Neuron (in vitro differentiated cells): ENCODE measurements around the gene DENND1A.

Source experiments
- H2AFZ ChIP-seq: one replicate; pipeline ENCODE4 v1.6.1; 2013; ENCODE audit warnings: low read depth, mild to moderate bottlenecking, inconsistent platforms, low read length, moderate library complexity
- H3K27me3 ChIP-seq: one replicate; pipeline ENCODE4 v1.6.1; 2013; ENCODE audit warnings: low read length; ENCODE audit not compliant: insufficient read depth
- H3K36me3 ChIP-seq: one replicate; pipeline ENCODE4 v1.6.1; 2013; ENCODE audit warnings: low read length; ENCODE audit not compliant: insufficient read depth
- H3K4me1 ChIP-seq: one replicate; pipeline ENCODE4 v1.6.1; 2013; ENCODE audit warnings: low read length; ENCODE audit not compliant: insufficient read depth
- H3K4me3 ChIP-seq: 2 replicates; pipeline ENCODE4 v1.5.1; 2013; ENCODE audit warnings: mild to moderate bottlenecking, low read length, moderate library complexity
- H3K9me3 ChIP-seq: one replicate; pipeline ENCODE4 v1.6.1; 2013; ENCODE audit warnings: low read length

DENND1A gene

DNA sequence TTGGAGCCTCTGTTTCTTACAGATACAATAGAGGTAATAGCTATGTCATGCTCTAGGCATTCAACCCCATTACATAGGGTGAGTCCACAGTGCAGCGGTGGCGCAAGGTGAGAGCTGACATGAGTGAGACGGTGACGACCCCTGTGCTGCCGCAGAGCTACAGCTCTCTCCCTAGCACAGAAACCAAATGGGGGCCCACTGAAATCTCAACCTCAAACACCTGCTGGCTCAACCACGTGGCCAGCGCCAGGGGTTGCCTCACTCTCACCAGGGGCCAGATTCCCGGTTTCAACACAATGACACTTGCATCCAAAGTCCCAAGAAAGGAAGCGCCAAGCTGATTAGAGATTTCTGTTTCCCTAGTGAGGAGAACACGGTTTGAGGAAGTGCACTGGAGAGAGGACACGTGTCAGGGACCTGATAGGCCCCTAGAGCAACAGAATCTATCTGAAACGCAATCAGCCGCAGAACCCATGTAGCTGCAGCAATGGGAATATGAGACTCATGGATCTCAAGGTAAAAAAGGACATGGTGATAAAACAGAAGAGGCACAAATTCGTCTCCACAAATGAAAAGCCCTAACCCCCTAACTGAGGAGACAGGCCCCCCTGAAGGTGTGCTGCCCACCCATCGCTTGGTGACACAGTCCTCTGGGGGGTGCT lies 459.7 kb downstream of the DENND1A start:
- peaks cover 32% of the 10 kb centered on the region for H3K4me1 ChIP-seq
- no peaks in the 10 kb centered on the region for H3K9me3 ChIP-seq
- no peaks in the 10 kb centered on the region for H3K36me3 ChIP-seq
- no peak overlapping the region for H3K4me3 ChIP-seq
- no peaks in the 10 kb centered on the region for H3K27me3 ChIP-seq
- H2AFZ ChIP-seq, result no peak overlapping the region

DNA sequence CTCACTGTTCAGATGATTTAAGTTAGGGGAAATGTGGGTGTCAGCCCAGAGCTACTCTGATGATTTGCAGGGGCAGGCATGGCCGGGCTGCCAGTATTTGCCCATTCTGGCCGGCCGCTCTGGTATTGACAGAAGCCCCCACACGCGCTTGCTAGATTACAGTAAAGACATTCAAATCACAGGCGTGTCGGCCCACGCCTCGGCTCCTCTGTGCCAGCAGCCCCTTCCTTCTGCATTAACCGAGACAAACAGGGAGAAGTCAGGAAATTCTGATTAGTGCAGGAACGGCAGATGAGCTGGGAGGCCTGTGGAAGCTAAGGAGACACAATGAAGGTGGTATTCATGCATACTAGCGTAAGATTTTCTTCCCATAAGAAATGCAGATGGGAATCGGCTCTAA lies 460.6 kb downstream of the DENND1A start:
- Histone ChIP-seq H3K4me3 (no peak overlapping the region), H3K4me1 (peaks cover 32% of the 10 kb centered on the region), H3K27me3 (no peaks in the 10 kb centered on the region), H2AFZ (no peak overlapping the region), H3K9me3 (no peaks in the 10 kb centered on the region), H3K36me3 (no peaks in the 10 kb centered on the region)

DNA sequence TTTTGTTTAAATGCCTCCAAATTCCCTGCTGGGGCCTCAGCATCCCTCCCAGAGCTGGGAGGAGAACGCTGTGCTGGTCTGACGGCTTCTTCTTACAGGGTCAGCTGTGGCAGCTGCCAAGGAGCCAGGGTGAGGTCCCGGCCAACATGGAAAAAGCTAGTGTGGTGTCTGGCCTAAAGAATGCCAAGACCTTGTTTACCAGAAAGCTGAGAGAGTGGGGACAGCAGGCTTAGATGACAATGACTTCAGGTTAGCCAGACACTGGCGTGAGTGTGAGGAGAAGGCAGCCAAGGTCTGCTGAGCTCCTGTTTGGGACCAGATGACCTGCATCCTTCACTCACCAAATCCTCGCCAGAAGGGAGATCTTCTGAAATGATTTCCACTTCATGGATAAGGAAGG lies 461.4 kb downstream of the DENND1A start:
- Histone ChIP-seq H3K4me1 (peaks cover 30% of the 10 kb centered on the region), H2AFZ (no peak overlapping the region), H3K9me3 (no peaks in the 10 kb centered on the region), H3K4me3 (no peak overlapping the region), H3K27me3 (no peaks in the 10 kb centered on the region), H3K36me3 (no peaks in the 10 kb centered on the region)

DNA sequence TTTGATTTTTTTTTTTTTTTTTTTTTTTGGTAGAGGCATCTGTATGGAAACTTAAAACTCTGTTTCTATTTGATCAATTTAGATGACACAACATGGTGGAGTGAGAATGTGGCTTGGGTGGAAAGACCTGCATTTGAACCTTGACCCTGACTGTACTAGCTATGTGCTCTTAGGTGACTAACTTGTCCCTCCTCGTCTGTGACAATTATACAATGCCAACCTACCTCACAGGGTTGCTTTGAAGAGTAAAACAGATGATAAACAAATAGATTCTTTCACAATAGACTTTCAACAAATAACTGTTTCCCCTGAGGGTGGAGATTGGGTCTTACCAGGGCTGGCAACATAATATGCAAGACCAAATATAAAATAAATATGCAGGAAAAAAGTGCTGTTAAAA lies 464.6 kb downstream of the DENND1A start:
- no peaks in the 10 kb centered on the region for H3K36me3 ChIP-seq
- H3K4me1 ChIP-seq, result peaks cover 13% of the 10 kb centered on the region
- no peaks in the 10 kb centered on the region for H3K9me3 ChIP-seq
- H3K27me3 ChIP-seq, result no peaks in the 10 kb centered on the region
- H3K4me3 ChIP-seq, result no peak overlapping the region
- no peak overlapping the region for H2AFZ ChIP-seq

DNA sequence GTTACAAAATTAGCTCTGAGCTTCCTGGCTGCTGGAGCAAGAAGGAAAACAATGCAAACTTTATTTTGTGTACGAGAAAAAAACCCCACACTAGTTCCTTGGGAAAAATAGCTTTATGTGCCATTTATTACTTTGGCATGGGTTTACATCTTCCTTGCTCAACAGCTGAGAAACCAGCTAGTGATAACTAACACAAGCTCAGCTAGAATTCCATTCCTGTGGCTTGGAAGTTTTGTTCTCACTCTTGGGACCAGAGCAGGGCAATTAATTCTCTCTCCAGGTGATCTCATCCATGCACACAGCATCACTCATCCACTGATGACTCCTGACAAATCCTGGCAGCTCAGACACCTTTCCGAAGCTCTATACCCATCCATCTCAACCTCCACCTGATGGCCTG lies 469.8 kb downstream of the DENND1A start:
- Histone ChIP-seq H3K9me3 (no peaks in the 10 kb centered on the region), H3K4me1 (peaks cover 7% of the 10 kb centered on the region), H3K4me3 (no peak overlapping the region), H2AFZ (no peak overlapping the region), H3K36me3 (no peaks in the 10 kb centered on the region), H3K27me3 (no peaks in the 10 kb centered on the region)

DNA sequence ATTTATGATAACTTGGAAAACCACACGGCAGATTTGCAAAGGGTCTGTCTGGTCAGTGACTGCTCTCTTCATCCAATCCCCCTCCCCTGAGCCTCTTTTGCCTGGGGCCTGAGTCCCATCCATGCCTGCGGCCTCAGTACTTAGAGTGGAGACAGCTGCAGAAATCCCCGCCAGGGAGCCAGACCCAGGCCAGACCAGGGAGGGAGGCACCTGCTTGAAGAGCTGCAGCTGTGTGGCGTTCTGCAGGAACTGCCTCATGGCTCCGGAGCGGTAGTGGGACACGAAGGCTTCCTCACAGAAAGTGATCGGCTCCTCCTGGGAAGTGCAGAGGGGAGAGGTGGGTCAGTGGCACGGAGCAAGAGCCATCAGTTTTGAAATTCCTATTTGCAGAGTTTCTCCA lies 472.3 kb downstream of the DENND1A start:
- no peak overlapping the region for H2AFZ ChIP-seq
- H3K4me3 ChIP-seq, result no peak overlapping the region
- peaks cover 7% of the 10 kb centered on the region for H3K4me1 ChIP-seq
- no peaks in the 10 kb centered on the region for H3K36me3 ChIP-seq
- no peaks in the 10 kb centered on the region for H3K9me3 ChIP-seq
- H3K27me3 ChIP-seq, result no peaks in the 10 kb centered on the region

DNA sequence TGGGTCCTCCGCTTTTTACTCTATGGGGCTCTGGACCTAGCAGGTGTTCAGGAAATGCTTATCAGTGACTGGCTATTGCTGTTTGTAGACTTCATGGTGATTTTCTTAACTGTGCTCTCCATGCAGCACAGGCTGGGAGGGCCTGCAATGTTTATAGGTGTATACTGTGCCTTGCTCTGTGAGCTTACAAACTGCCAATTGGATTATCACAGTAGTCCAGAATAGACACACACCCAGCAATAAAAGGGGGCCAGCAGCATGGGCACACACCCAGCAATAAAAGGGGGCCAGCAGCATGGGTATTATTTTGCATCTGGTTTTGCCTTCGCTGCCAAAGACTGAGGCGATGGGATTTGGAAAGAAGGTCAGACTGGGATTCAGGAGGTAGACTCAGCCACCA lies 473.9 kb downstream of the DENND1A start:
- Histone ChIP-seq H3K4me1 (peaks cover 7% of the 10 kb centered on the region), H3K36me3 (no peaks in the 10 kb centered on the region), H3K4me3 (no peak overlapping the region), H3K27me3 (no peaks in the 10 kb centered on the region), H2AFZ (no peak overlapping the region), H3K9me3 (no peaks in the 10 kb centered on the region)

DNA sequence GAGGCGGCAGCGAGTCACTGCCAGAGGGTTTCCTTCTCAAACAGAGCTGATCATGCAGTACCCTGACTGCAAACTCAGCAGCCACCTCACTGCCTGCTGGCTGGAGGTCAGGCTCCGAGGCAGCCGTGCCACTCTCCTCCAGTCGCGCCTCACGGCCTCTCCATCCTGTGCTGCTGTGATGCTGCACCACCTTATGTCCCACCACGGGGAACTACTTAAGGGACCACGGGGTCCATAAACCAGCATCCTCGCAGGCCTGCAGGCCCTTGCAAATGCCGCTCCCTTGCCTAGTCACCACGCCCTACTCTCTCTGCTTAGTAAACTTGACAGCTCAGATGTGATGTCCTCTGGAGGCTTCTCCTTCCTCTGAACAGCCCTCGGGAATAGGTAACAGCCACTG lies 474.7 kb downstream of the DENND1A start:
- no peaks in the 10 kb centered on the region for H3K9me3 ChIP-seq
- peaks cover 7% of the 10 kb centered on the region for H3K4me1 ChIP-seq
- H3K27me3 ChIP-seq, result no peaks in the 10 kb centered on the region
- H2AFZ ChIP-seq, result no peak overlapping the region
- H3K4me3 ChIP-seq, result no peak overlapping the region
- no peaks in the 10 kb centered on the region for H3K36me3 ChIP-seq

DNA sequence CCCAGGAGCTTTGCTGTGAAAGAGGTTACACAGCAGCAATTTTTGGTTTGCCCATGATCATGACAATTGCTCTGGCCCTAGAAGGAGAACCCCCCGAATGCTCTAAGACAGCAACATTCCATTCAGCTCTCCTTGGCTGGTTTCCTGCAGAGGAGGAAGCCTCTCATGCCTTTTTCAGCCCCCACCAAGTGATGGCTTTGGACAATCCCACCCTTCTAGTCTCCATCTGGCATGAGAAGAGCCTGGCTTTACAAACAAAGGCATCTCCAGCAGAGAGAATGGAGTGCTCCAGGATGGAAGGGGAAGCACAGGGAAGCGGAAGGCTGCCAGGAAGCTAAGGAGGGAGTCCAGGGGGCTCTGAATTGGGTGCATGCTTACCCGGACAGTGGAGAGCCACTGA lies 475.6 kb downstream of the DENND1A start:
- Histone ChIP-seq H3K27me3 (no peaks in the 10 kb centered on the region), H3K9me3 (no peaks in the 10 kb centered on the region), H3K36me3 (no peaks in the 10 kb centered on the region), H3K4me3 (no peak overlapping the region), H3K4me1 (peaks cover 8% of the 10 kb centered on the region), H2AFZ (no peak overlapping the region)

DNA sequence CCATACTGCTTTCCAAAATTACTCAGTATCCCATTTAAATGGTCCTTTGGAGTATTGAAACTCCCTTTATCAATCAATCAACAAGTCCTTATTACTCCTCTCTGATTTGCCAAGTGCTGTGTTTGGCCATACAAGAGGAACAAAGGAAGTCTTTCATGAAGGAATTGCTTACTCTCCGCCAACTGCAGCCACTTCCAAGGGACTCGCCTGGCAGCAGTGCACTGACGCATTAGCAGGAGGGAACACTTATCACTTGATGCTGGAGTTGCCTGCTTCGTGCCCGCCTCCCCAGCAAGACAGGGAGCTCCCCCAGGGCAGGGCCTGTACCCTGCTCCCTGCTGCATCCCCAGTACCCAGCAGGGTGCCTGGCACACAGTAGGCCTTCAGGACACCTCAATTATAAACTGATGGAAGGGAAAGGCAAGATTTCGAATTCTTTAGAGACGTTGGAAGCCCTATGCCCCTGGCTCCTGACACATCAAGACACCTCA lies 476.1 kb downstream of the DENND1A start:
- H3K9me3 ChIP-seq, result no peaks in the 10 kb centered on the region
- no peak overlapping the region for H3K4me3 ChIP-seq
- H2AFZ ChIP-seq, result no peak overlapping the region
- H3K4me1 ChIP-seq, result peaks cover 11% of the 10 kb centered on the region
- H3K36me3 ChIP-seq, result no peaks in the 10 kb centered on the region
- H3K27me3 ChIP-seq, result no peaks in the 10 kb centered on the region

DNA sequence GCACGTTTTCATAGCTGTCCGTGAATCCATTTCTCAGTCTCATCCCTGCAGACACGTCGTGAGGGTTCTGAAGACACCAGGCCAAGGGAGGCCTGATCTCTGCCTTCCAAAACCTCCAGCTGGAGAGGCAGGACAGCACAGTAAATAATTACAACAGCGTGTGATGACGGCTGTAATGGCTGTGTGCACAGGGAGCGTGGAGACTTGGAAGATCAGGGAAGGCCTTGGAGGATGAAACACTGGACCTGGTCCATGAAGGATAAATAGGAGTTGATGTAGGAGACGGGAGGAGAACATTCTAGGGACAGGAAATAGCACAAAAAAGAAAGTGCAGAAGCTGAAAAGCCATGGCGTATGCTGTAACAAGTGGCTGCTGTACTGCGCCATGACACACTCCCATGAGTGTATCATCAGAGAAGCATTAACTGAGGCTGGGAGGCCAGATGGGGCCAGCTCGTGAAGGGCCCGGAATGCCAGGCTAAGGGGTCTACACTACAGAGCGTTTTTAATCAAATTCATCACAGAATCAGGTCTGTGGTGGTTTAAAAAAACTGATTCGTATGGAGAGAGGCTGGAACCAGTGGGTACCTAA lies 476.8 kb downstream of the DENND1A start:
- H3K4me1 ChIP-seq, result peaks cover 18% of the 10 kb centered on the region
- no peaks in the 10 kb centered on the region for H3K9me3 ChIP-seq
- H2AFZ ChIP-seq, result no peak overlapping the region
- H3K4me3 ChIP-seq, result no peak overlapping the region
- no peaks in the 10 kb centered on the region for H3K36me3 ChIP-seq
- no peaks in the 10 kb centered on the region for H3K27me3 ChIP-seq

DNA sequence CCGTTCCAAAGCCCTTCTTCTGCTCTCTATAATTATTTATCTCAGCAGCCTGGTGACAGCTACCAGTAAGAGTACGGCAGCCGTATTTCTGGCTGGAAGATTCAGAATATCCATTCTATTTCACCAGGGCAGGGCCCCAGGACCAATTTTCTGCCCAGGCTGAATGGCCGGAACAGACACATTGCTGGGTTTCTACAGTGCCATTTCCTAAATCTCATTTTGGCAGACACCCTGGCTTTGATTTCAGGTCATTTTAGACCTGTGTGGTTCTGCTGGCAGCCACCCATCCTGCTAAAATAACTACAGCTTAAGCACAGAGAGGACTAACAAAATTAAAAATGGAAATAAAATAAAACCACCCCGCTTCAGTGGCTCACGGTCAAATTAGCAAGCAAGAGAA lies 478.9 kb downstream of the DENND1A start:
- no peaks in the 10 kb centered on the region for H3K9me3 ChIP-seq
- no peaks in the 10 kb centered on the region for H3K27me3 ChIP-seq
- H3K36me3 ChIP-seq, result no peaks in the 10 kb centered on the region
- no peak overlapping the region for H3K4me3 ChIP-seq
- peaks cover 26% of the 10 kb centered on the region for H3K4me1 ChIP-seq
- no peak overlapping the region for H2AFZ ChIP-seq

DNA sequence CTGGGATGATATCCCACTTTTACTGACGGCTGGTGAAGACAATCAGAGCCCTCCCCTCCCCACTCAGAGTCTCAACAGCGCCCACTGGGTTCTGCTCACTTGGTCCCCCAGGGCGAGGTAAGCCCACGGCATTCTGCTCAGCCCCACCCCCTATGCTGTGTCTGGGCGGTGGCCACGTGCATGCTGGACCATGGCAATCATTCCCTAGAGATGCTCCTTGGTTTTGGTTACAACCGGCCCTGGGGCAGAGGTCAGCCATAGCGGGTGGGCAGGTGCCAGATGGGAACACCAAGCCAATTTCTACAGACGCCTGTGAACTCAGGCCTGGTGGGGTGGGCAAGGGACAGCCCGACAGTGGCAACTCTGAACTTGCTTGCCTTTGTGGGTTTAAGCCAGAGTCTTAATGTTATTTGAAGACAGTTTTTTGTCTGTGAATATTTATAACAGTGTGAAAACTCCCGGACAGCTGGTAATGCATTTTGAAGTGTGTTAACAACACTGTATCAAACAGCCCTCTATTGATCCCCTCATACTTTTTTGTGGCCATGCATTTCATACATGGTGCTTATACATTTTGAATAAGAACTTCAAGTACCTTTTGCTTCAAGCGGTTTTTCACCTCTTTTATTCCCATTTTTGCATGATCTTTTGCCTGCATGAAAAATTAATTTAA lies 479.7 kb downstream of the DENND1A start:
- no peaks in the 10 kb centered on the region for H3K9me3 ChIP-seq
- no peaks in the 10 kb centered on the region for H3K27me3 ChIP-seq
- H3K4me1 ChIP-seq, result peaks cover 26% of the 10 kb centered on the region
- no peaks in the 10 kb centered on the region for H3K36me3 ChIP-seq
- no peak overlapping the region for H2AFZ ChIP-seq
- no peak overlapping the region for H3K4me3 ChIP-seq
